Central memory CD8-positive, alpha-beta T cell (primary cell): ENCODE data around the gene RAB39B.
"Not testable (repeated sequence)": the region's sequence is repeated elsewhere in the genome, so short reads cannot be mapped to it uniquely, and the experiment has no call there.

Source experiments
- ATAC-seq: fragments of 150-1000 bp; cut with Tn5 transposase; replicated peaks from 2 replicates; pipeline ENCODE4 v1.10.0; 2022; ENCODE audit warnings: mild to moderate bottlenecking, moderate FRiP score, moderate number of reproducible peaks; ENCODE audit not compliant: poor library complexity, severe bottlenecking; ENCODE audit errors: extremely low read depth
- DNase-seq, 2 donors: peaks; one replicate each; pipeline ENCODE4 v3.0.0; 2021; ENCODE audit warnings: low spot score in 2 of 2
- H3K27ac Mint-ChIP-seq: one replicate; pipeline ENCODE4 v1.8.0; 2022; ENCODE audit warnings: low read depth, mild to moderate bottlenecking, moderate library complexity, mixed read lengths
- H3K27me3 Mint-ChIP-seq: one replicate; pipeline ENCODE4 v1.8.0; 2022; ENCODE audit warnings: mixed read lengths
- H3K36me3 Mint-ChIP-seq: one replicate; pipeline ENCODE4 v1.8.0; 2022; ENCODE audit warnings: mild to moderate bottlenecking, moderate library complexity, mixed read lengths; ENCODE audit not compliant: insufficient read depth
- H3K4me1 Mint-ChIP-seq: one replicate; pipeline ENCODE4 v1.8.0; 2022; ENCODE audit warnings: mixed read lengths
- H3K4me3 Mint-ChIP-seq: one replicate; pipeline ENCODE4 v1.8.0; 2022; ENCODE audit warnings: mild to moderate bottlenecking, moderate library complexity, mixed read lengths
- H3K9me3 Mint-ChIP-seq: one replicate; pipeline ENCODE4 v1.8.0; 2022; ENCODE audit warnings: mixed read lengths

RAB39B gene, protein sequence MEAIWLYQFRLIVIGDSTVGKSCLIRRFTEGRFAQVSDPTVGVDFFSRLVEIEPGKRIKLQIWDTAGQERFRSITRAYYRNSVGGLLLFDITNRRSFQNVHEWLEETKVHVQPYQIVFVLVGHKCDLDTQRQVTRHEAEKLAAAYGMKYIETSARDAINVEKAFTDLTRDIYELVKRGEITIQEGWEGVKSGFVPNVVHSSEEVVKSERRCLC

DNA sequence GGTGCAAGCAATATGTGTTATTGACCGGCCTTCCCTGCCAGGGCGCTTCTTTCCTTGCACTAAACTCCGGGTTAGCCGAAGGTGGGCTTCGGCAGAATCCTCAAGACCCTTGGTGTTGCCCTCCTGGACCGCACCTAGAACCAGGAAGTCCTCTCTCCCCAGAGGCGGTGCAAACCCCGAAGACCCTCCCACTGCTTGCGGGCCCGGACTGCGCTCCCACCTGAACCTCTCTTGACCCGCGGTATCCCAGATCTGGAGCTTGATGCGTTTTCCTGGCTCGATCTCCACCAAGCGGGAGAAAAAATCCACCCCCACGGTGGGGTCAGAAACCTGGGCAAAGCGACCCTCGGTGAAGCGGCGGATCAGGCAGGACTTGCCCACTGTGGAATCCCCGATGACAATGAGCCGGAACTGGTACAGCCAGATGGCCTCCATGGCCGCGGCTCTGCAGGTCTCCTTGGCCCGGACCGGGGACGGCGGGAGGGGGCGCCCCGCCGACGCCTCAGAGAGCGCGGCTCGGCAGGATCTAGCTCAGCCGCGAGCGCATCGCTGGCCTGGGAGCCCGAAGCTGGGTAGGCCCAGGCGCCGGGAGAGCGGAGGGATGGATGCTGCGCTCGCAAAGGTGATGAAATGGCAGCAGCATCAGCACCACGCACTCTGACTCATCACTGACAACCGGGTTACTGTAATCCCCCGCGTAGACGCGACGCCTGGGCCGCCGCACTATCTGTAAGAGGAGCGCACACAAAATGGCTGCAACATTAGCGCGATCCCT, at the start of gene RAB39B:
RAB39B (minus strand) TSS at position 638 of the 775 bp plus-strand sequence; CDS start at position 435, 203 bp downstream.
- Mint-ChIP-seq H3K36me3 (peaks cover 7% of the 10 kb centered on the region), H3K4me3 (peak within 1 kb of the TSS; percentile 50), H3K27me3 (no peaks in the 10 kb centered on the region), H3K9me3 (no peaks in the 10 kb centered on the region), H3K27ac (peak within 1 kb of the TSS; percentile 88), H3K4me1 (peaks cover 18% of the 10 kb centered on the region)
- DNase-seq = peak; percentile 37 to 43
- peak; percentile 91 for ATAC-seq

GRCh38 chrX:155313766-155314165, 49.5 kb upstream of the RAB39B start:
- no peak overlapping the region for H3K27ac Mint-ChIP-seq
- DNase-seq = no peak
- ATAC-seq = no peak
- H3K4me1 Mint-ChIP-seq = no peaks in the 10 kb centered on the region
- H3K27me3 Mint-ChIP-seq = peaks cover 19% of the 10 kb centered on the region
- no peak overlapping the region for H3K4me3 Mint-ChIP-seq
- H3K36me3 Mint-ChIP-seq = peaks cover 1% of the 10 kb centered on the region
- no peaks in the 10 kb centered on the region for H3K9me3 Mint-ChIP-seq

DNA sequence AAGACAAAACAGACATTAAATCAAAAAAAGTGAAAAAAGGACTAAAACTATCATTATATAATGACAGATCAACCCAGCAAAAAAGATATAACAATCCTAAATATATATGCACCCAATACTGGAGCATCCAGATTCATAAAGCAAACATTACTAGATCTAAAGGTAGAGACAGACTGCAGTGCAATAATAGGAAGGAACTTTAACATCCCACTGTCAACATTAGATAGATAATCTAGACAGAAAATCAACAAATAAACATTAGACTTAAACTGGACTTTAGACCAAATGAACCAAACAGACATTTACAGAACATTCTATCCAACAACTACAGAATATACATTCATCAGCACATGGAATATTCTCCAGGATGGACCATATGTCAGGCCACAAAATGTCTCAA, 29.5 kb upstream of the RAB39B start:
- no peak for ATAC-seq
- H3K27ac Mint-ChIP-seq = no peak overlapping the region
- H3K27me3 Mint-ChIP-seq = no peaks in the 10 kb centered on the region
- no peaks in the 10 kb centered on the region for H3K9me3 Mint-ChIP-seq
- H3K4me3 Mint-ChIP-seq = no peak overlapping the region
- peaks cover 3% of the 10 kb centered on the region for H3K36me3 Mint-ChIP-seq
- no peaks in the 10 kb centered on the region for H3K4me1 Mint-ChIP-seq
- DNase-seq = no peak

- Mint-ChIP-seq H3K4me3 (no peak overlapping the region), H3K27ac (no peak overlapping the region), H3K9me3 (no peaks in the 10 kb centered on the region), H3K4me1 (no peaks in the 10 kb centered on the region), H3K27me3 (no peaks in the 10 kb centered on the region), H3K36me3 (peaks cover 1% of the 10 kb centered on the region)
- ATAC-seq (no peak), DNase-seq (no peak)
These were observed 15.6 kb upstream of the RAB39B start for GRCh38 chrX:155279873-155280272.

- Mint-ChIP-seq H3K4me3 (no peak overlapping the region), H3K4me1 (peaks cover 7% of the 10 kb centered on the region), H3K9me3 (peaks cover 5% of the 10 kb centered on the region), H3K27ac (no peak overlapping the region), H3K36me3 (no peaks in the 10 kb centered on the region), H3K27me3 (no peaks in the 10 kb centered on the region)
- no peak for ATAC-seq
- DNase-seq = no peak
These were observed 6.7 kb upstream of the RAB39B start for GRCh38 chrX:155270969-155271368.

GRCh38 chrX:155267995-155268394, 3.7 kb upstream of the RAB39B start:
- H3K27me3 Mint-ChIP-seq, H3K9me3 Mint-ChIP-seq, H3K36me3 Mint-ChIP-seq, DNase-seq, H3K4me1 Mint-ChIP-seq, H3K4me3 Mint-ChIP-seq, ATAC-seq: not testable (repeated sequence)
- peak overlapping the region; percentile 72 for H3K27ac Mint-ChIP-seq

GRCh38 chrX:155266439-155266838, 2.1 kb upstream of the RAB39B start:
- ATAC-seq (no peak), DNase-seq (no peak)
- Mint-ChIP-seq H3K4me1 (peaks cover 14% of the 10 kb centered on the region), H3K4me3 (no peak overlapping the region), H3K36me3 (peaks cover 1% of the 10 kb centered on the region), H3K27ac (no peak overlapping the region), H3K9me3 (peaks cover 3% of the 10 kb centered on the region), H3K27me3 (no peaks in the 10 kb centered on the region)

DNA sequence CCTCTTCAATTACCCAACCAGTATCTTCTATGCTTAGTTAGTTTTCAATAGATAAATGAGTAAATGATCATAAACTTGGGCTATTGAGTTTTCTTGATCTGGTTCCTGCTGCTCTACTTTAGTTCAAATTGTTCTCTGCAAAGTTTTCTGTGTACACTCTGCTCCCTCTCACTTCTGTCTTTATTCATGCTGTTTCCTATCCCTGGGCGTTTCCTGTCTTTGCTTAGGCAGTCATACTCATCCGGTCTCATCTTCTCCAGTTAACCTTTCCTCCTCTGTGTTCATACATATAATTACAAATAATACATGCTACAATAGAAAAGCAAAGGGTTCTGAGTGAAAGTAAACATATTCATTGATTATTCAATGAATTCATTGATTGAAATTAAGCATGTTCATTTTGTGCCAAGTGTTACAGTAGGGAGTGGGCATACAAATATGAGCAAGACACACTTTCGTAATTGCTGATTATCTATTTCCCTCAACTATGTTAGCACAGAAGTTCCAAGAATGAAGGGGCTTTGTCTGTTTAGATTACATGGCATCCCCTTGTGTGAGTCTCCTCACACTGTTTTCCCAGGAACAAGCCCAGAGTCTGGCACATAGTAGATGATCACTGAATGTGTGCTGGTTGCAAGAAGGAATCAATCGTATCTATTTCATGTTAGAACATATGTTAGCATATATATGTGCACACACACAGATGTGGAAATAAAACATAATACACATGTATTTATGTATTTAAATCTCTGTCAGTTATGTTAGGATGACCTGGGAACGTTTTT, 1.1 kb downstream of the RAB39B start:
- no peak for DNase-seq
- peaks cover 11% of the 10 kb centered on the region for H3K4me1 Mint-ChIP-seq

DNA sequence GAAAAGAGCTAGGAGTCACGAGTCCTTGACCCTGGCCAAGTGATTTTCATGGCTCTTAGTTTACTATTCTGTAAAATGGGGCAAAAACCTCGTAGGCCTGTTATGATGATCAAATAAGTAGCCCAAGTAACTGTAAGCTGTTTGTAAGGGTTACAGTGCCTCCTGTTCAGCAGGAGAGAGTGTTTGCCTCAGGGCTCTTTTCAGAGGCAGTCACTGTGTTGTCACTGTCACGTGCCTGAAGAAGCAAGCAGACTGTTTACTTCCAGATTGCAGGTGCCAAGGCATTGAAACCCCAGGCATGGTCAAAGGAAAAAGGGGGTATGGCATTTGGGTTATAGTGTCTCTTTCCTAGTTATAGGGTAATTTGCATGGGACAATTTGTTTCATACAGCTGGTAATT, 4.5 kb downstream of the RAB39B start:
- peaks cover 12% of the 10 kb centered on the region for H3K36me3 Mint-ChIP-seq
- no peaks in the 10 kb centered on the region for H3K9me3 Mint-ChIP-seq
- ATAC-seq = no peak
- H3K27ac Mint-ChIP-seq = no peak overlapping the region
- H3K4me1 Mint-ChIP-seq = peaks cover 11% of the 10 kb centered on the region
- DNase-seq = no peak
- H3K27me3 Mint-ChIP-seq = no peaks in the 10 kb centered on the region
- no peak overlapping the region for H3K4me3 Mint-ChIP-seq

More for the DNA sequence above, 1.1 kb downstream of the RAB39B start:
- H3K4me3 Mint-ChIP-seq = peak overlapping the region; percentile 50
- peak; percentile 52 for ATAC-seq
- no peaks in the 10 kb centered on the region for H3K9me3 Mint-ChIP-seq
- H3K27ac Mint-ChIP-seq = peak overlapping the region; percentile 88
- no peaks in the 10 kb centered on the region for H3K27me3 Mint-ChIP-seq
- H3K36me3 Mint-ChIP-seq = peaks cover 10% of the 10 kb centered on the region

DNA sequence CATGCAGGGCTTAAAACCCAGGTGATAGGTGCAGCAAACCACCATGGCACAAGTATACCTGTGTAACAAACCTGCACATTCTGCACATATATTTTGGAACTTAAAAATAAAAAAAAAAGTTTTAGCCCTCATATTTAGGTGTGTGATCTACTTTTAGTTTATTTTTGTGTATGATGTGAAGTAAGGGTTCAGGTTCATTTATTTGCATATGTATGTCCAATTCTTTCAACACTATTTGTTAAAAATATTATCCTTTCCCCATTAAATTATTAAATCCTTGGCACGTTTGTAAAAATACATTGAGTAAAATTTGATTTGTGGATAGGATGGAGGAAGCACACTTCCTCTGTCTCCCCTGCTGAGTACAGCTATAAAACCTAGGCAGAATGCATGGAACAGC, 12.9 kb downstream of the RAB39B start:
- no peak for DNase-seq
- H3K36me3 Mint-ChIP-seq = no peaks in the 10 kb centered on the region
- peaks cover 10% of the 10 kb centered on the region for H3K4me1 Mint-ChIP-seq
- no peaks in the 10 kb centered on the region for H3K9me3 Mint-ChIP-seq
- no peak for ATAC-seq
- H3K27me3 Mint-ChIP-seq = no peaks in the 10 kb centered on the region
- H3K4me3 Mint-ChIP-seq = no peak overlapping the region
- no peak overlapping the region for H3K27ac Mint-ChIP-seq

GRCh38 chrX:155247497-155247896, 16.8 kb downstream of the RAB39B start:
- Mint-ChIP-seq H3K27ac (no peak overlapping the region), H3K4me1 (peaks cover 10% of the 10 kb centered on the region), H3K36me3 (no peaks in the 10 kb centered on the region), H3K9me3 (no peaks in the 10 kb centered on the region), H3K27me3 (no peaks in the 10 kb centered on the region), H3K4me3 (no peak overlapping the region)
- ATAC-seq (no peak), DNase-seq (no peak)

DNA sequence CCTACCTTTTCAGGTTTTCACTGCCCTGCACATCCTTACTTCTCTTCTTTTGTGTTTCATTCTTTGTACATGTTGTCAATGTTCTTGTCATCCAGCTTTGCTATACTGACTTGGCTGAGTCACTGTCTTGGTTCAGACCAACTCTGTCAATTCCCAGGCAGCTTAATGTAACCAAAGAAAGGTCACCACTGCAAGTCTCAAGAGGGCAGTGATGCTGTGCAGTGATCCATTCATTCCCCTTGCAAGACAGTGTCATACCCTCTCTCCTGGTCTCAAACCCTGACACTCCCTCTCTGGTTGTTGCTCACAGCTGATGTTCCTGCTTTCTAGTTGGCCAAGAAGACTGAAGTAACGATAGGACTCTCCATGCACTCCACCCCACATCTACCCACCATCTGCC, 17.5 kb downstream of the RAB39B start:
- Mint-ChIP-seq H3K27ac (no peak overlapping the region), H3K4me1 (peaks cover 10% of the 10 kb centered on the region), H3K27me3 (no peaks in the 10 kb centered on the region), H3K9me3 (no peaks in the 10 kb centered on the region), H3K4me3 (no peak overlapping the region), H3K36me3 (no peaks in the 10 kb centered on the region)
- DNase-seq (no peak), ATAC-seq (no peak)
